ENCODE data around the gene C17orf100.
"Not testable (repeated sequence)": the region's sequence is repeated elsewhere in the genome, so short reads cannot be mapped to it uniquely, and the experiment has no call there.

Gene C17orf100

GRCh38 chr17:6660101-6660500 lies 8.5 kb downstream of the C17orf100 start:
- H3K23ac ChIP-seq (ENCODE audit: low read length): no peak overlapping the region

GRCh38 chr17:6660805-6661463 lies 9.4 kb downstream of the C17orf100 start:
- H3K18ac ChIP-seq (ENCODE audit: low read length): no peak overlapping the region
- DNase-seq: no peak

More at GRCh38 chr17:6660101-6660500, 8.5 kb downstream of the C17orf100 start:
- Histone ChIP-seq H3K4me3 (ENCODE audit: low read length) (no peak overlapping the region), H2BK120ac (ENCODE audit: low read depth, low read length) (no peak overlapping the region), H3K36me3 (ENCODE audit: control insufficient read depth, insufficient read depth, low read length) (no peaks in the 10 kb centered on the region), H3K4me2 (ENCODE audit: low read length) (no peak overlapping the region), H3K56ac (ENCODE audit: low read length) (no peak overlapping the region), H2AK5ac (ENCODE audit: low read length) (no peak overlapping the region), H3K18ac (ENCODE audit: low read length) (no peak overlapping the region), H3K79me2 (ENCODE audit: control insufficient read depth, insufficient read depth, low read length) (no peaks in the 10 kb centered on the region), H3K9ac (ENCODE audit: low read length) (no peak overlapping the region), H4K5ac (ENCODE audit: low read length) (no peak overlapping the region), H3K4ac (ENCODE audit: low read depth, low read length) (no peak overlapping the region), H4K8ac (ENCODE audit: low read depth, low read length) (no peak overlapping the region), H3K27ac (ENCODE audit: low read depth, low read length) (no peak overlapping the region), H2BK15ac (replicated peaks; ENCODE audit: low read depth) (no peak overlapping the region), H3K27me3 (ENCODE audit: insufficient read depth, low read length, poor library complexity) (peaks cover 5% of the 10 kb centered on the region), H2BK5ac (ENCODE audit: low read length) (no peak overlapping the region), H3K4me1 (ENCODE audit: control insufficient read depth, low read depth, low read length) (no peaks in the 10 kb centered on the region), H3K79me1 (ENCODE audit: low read length) (no peaks in the 10 kb centered on the region)
- DNase-seq: no peak
- WGBS (ENCODE audit: extremely low coverage, insufficient coverage, low lambda C conversion rate): no CpG with 5 or more reads among the region's 9 CpGs

GRCh38 chr17:6661464-6661848 lies 9.9 kb downstream of the C17orf100 start:
- WGBS (ENCODE audit: extremely low coverage, insufficient coverage, low lambda C conversion rate): no CpG with 5 or more reads among the region's 2 CpGs
- no peak overlapping the region for H3K4ac ChIP-seq (ENCODE audit: low read depth, low read length)
- no peak overlapping the region for H3K23ac ChIP-seq (ENCODE audit: low read length)
- H3K4me1 ChIP-seq (ENCODE audit: control insufficient read depth, low read depth, low read length): no peaks in the 10 kb centered on the region
- no peaks in the 10 kb centered on the region for H3K27me3 ChIP-seq (ENCODE audit: insufficient read depth, low read length, poor library complexity)
- H3K9ac ChIP-seq (ENCODE audit: low read length): no peak overlapping the region
- H3K4me2 ChIP-seq (ENCODE audit: low read length): no peak overlapping the region
- H2BK5ac ChIP-seq (ENCODE audit: low read length): no peak overlapping the region
- H2BK15ac ChIP-seq (replicated peaks; ENCODE audit: low read depth): no peak overlapping the region
- no peak overlapping the region for H2AK5ac ChIP-seq (ENCODE audit: low read length)
- H3K4me3 ChIP-seq (ENCODE audit: low read length): no peak overlapping the region
- no peak overlapping the region for H4K8ac ChIP-seq (ENCODE audit: low read depth, low read length)
- no peak overlapping the region for H4K5ac ChIP-seq (ENCODE audit: low read length)
- no peak overlapping the region for H3K27ac ChIP-seq (ENCODE audit: low read depth, low read length)
- no peaks in the 10 kb centered on the region for H3K79me2 ChIP-seq (ENCODE audit: control insufficient read depth, insufficient read depth, low read length)
- no peaks in the 10 kb centered on the region for H3K79me1 ChIP-seq (ENCODE audit: low read length)
- no peaks in the 10 kb centered on the region for H3K36me3 ChIP-seq (ENCODE audit: control insufficient read depth, insufficient read depth, low read length)
- no peak for DNase-seq
- H3K18ac ChIP-seq (ENCODE audit: low read length): no peak overlapping the region
- no peak overlapping the region for H2BK120ac ChIP-seq (ENCODE audit: low read depth, low read length)
- no peak overlapping the region for H3K56ac ChIP-seq (ENCODE audit: low read length)

More at GRCh38 chr17:6660805-6661463, 9.4 kb downstream of the C17orf100 start:
- no CpG with 5 or more reads among the region's 11 CpGs for WGBS (ENCODE audit: extremely low coverage, insufficient coverage, low lambda C conversion rate)
- Histone ChIP-seq H4K8ac (ENCODE audit: low read depth, low read length) (no peak overlapping the region), H3K79me1 (ENCODE audit: low read length) (no peaks in the 10 kb centered on the region), H3K4me1 (ENCODE audit: control insufficient read depth, low read depth, low read length) (no peaks in the 10 kb centered on the region), H4K5ac (ENCODE audit: low read length) (no peak overlapping the region), H3K9ac (ENCODE audit: low read length) (no peak overlapping the region), H2BK120ac (ENCODE audit: low read depth, low read length) (no peak overlapping the region), H2BK5ac (ENCODE audit: low read length) (no peak overlapping the region), H3K4me3 (ENCODE audit: low read length) (no peak overlapping the region), H3K56ac (ENCODE audit: low read length) (no peak overlapping the region), H2BK15ac (replicated peaks; ENCODE audit: low read depth) (no peak overlapping the region), H3K79me2 (ENCODE audit: control insufficient read depth, insufficient read depth, low read length) (no peaks in the 10 kb centered on the region), H2AK5ac (ENCODE audit: low read length) (no peak overlapping the region), H3K27me3 (ENCODE audit: insufficient read depth, low read length, poor library complexity) (no peaks in the 10 kb centered on the region), H3K36me3 (ENCODE audit: control insufficient read depth, insufficient read depth, low read length) (no peaks in the 10 kb centered on the region), H3K27ac (ENCODE audit: low read depth, low read length) (no peak overlapping the region), H3K4me2 (ENCODE audit: low read length) (no peak overlapping the region), H3K4ac (ENCODE audit: low read depth, low read length) (no peak overlapping the region), H3K23ac (ENCODE audit: low read length) (no peak overlapping the region)

- not testable (repeated sequence) for H3K36me3 ChIP-seq (ENCODE audit: control insufficient read depth, insufficient read depth, low read length); H4K5ac ChIP-seq (ENCODE audit: low read length); H3K27me3 ChIP-seq (ENCODE audit: insufficient read depth, low read length, poor library complexity); H3K4ac ChIP-seq (ENCODE audit: low read depth, low read length); H3K4me2 ChIP-seq (ENCODE audit: low read length); H3K79me2 ChIP-seq (ENCODE audit: control insufficient read depth, insufficient read depth, low read length); H2BK15ac ChIP-seq (replicated peaks; ENCODE audit: low read depth); H3K4me1 ChIP-seq (ENCODE audit: control insufficient read depth, low read depth, low read length); H3K27ac ChIP-seq (ENCODE audit: low read depth, low read length); H2BK120ac ChIP-seq (ENCODE audit: low read depth, low read length); DNase-seq; H4K8ac ChIP-seq (ENCODE audit: low read depth, low read length); H2AK5ac ChIP-seq (ENCODE audit: low read length); H3K56ac ChIP-seq (ENCODE audit: low read length); H3K4me3 ChIP-seq (ENCODE audit: low read length); H3K18ac ChIP-seq (ENCODE audit: low read length); H3K79me1 ChIP-seq (ENCODE audit: low read length); H3K23ac ChIP-seq (ENCODE audit: low read length); H3K9ac ChIP-seq (ENCODE audit: low read length); H2BK5ac ChIP-seq (ENCODE audit: low read length)
- WGBS (ENCODE audit: extremely low coverage, insufficient coverage, low lambda C conversion rate): no CpG with 5 or more reads among the region's 14 CpGs
Observed at GRCh38 chr17:6663200-6663599, 11.6 kb downstream of the C17orf100 start.

GRCh38 chr17:6666077-6666521 lies 14.5 kb downstream of the C17orf100 start:
- H3K56ac ChIP-seq (ENCODE audit: low read length): no peak overlapping the region
- no peak overlapping the region for H3K23ac ChIP-seq (ENCODE audit: low read length)
- H2AK5ac ChIP-seq (ENCODE audit: low read length): no peak overlapping the region
- no peak overlapping the region for H4K8ac ChIP-seq (ENCODE audit: low read depth, low read length)
- H3K18ac ChIP-seq (ENCODE audit: low read length): no peak overlapping the region
- no peaks in the 10 kb centered on the region for H3K79me1 ChIP-seq (ENCODE audit: low read length)
- H3K9ac ChIP-seq (ENCODE audit: low read length): no peak overlapping the region
- H3K36me3 ChIP-seq (ENCODE audit: control insufficient read depth, insufficient read depth, low read length): no peaks in the 10 kb centered on the region
- WGBS (ENCODE audit: extremely low coverage, insufficient coverage, low lambda C conversion rate): no CpG with 5 or more reads among the region's 9 CpGs
- no peak overlapping the region for H4K5ac ChIP-seq (ENCODE audit: low read length)
- H3K4ac ChIP-seq (ENCODE audit: low read depth, low read length): no peak overlapping the region
- H2BK120ac ChIP-seq (ENCODE audit: low read depth, low read length): no peak overlapping the region
- no peak overlapping the region for H3K4me2 ChIP-seq (ENCODE audit: low read length)
- peak; percentile 87 for DNase-seq
- no peaks in the 10 kb centered on the region for H3K79me2 ChIP-seq (ENCODE audit: control insufficient read depth, insufficient read depth, low read length)
- H2BK15ac ChIP-seq (replicated peaks; ENCODE audit: low read depth): no peak overlapping the region
- no peak overlapping the region for H3K4me3 ChIP-seq (ENCODE audit: low read length)
- no peaks in the 10 kb centered on the region for H3K4me1 ChIP-seq (ENCODE audit: control insufficient read depth, low read depth, low read length)
- no peak overlapping the region for H3K27ac ChIP-seq (ENCODE audit: low read depth, low read length)
- H3K27me3 ChIP-seq (ENCODE audit: insufficient read depth, low read length, poor library complexity): no peaks in the 10 kb centered on the region
- no peak overlapping the region for H2BK5ac ChIP-seq (ENCODE audit: low read length)

GRCh38 chr17:6666557-6666956 lies 15.0 kb downstream of the C17orf100 start:
- Histone ChIP-seq H4K5ac (ENCODE audit: low read length) (no peak overlapping the region), H3K23ac (ENCODE audit: low read length) (no peak overlapping the region), H3K18ac (ENCODE audit: low read length) (no peak overlapping the region), H3K56ac (ENCODE audit: low read length) (no peak overlapping the region), H3K79me2 (ENCODE audit: control insufficient read depth, insufficient read depth, low read length) (no peaks in the 10 kb centered on the region), H3K4me2 (ENCODE audit: low read length) (no peak overlapping the region), H3K4me1 (ENCODE audit: control insufficient read depth, low read depth, low read length) (no peaks in the 10 kb centered on the region), H3K79me1 (ENCODE audit: low read length) (no peaks in the 10 kb centered on the region), H2BK5ac (ENCODE audit: low read length) (no peak overlapping the region), H2BK15ac (replicated peaks; ENCODE audit: low read depth) (no peak overlapping the region), H3K4ac (ENCODE audit: low read depth, low read length) (no peak overlapping the region), H2AK5ac (ENCODE audit: low read length) (no peak overlapping the region), H2BK120ac (ENCODE audit: low read depth, low read length) (no peak overlapping the region), H3K36me3 (ENCODE audit: control insufficient read depth, insufficient read depth, low read length) (no peaks in the 10 kb centered on the region), H3K4me3 (ENCODE audit: low read length) (no peak overlapping the region), H3K9ac (ENCODE audit: low read length) (no peak overlapping the region), H4K8ac (ENCODE audit: low read depth, low read length) (no peak overlapping the region), H3K27me3 (ENCODE audit: insufficient read depth, low read length, poor library complexity) (no peaks in the 10 kb centered on the region), H3K27ac (ENCODE audit: low read depth, low read length) (no peak overlapping the region)
- DNase-seq: no peak
- no CpG with 5 or more reads among the region's 6 CpGs for WGBS (ENCODE audit: extremely low coverage, insufficient coverage, low lambda C conversion rate)

Data from mesendoderm (in vitro differentiated cells).